ENCODE measurements around the gene SP100. TPM values are rescaled to one million over a fixed set of nuclear protein-coding genes. Genes with fewer than 3 reads are reported as not detected.

Gene SP100
- total and polyA plus RNA-seq, 2 of the 4 experiments (the other 2 are of a cell fraction) = 50.6 to 69.0 TPM

DNA sequence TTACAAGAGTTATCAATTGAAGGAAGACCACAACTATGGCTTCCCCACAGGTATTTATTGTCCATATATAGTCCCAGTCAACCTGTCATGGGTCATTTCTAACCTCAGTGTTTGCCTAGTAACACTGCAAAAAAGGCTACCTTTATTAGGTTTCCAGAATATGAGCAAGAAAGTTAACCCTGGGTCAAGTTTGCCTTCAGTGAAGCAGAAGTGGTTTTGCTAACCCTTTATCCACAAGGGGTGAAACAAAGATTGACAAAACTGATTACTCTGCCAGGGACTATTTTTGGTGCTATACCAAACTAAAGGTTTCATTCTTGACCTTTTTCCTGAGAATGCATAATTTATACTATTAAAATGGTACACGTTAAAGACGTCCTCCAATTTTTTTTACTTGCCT is 28.8 kb downstream of the SP100 start:
- H3K27me3 ChIP-seq (ENCODE audit: control insufficient read depth, insufficient read depth, low read length) = no peaks in the 10 kb centered on the region
- in situ Hi-C loops (cut with MboI; ENCODE audit: low sequenced_read_pairs) (no loop called here), dilution Hi-C loops (cut with HindIII; ENCODE audit: low sequenced_read_pairs, unreplicated experiment) (no loop called here), intact Hi-C loops (cut with micrococcal nuclease) (no loop called here)
- ChIA-PET POLR2A (ENCODE audit: unreplicated experiment) (no interaction called here), CTCF (no interaction called here)
- H3K79me1 ChIP-seq (ENCODE audit: low read depth in 1 of 2, low read length in 2 of 2) = peaks cover 12 to 36% of the 10 kb centered on the region in 2 experiments; a peak in 3 of 4 replicates
- H3K56ac ChIP-seq (ENCODE audit: extremely low read depth, insufficient read depth, low read length) = no peak overlapping the region
- no TSS peak for BruUV-seq (replicated peaks)
- no peak overlapping the region for H3K23ac ChIP-seq (ENCODE audit: low read depth, low read length)
- DNase-seq = no peak
- no peak overlapping the region for H3K18ac ChIP-seq (ENCODE audit: low read depth, low read length)
- no peak overlapping the region for H2AK9ac ChIP-seq (replicated peaks; ENCODE audit: low read depth, low read length, poor library complexity)
- no peak for ATAC-seq (ENCODE audit: low read depth)
- no peak overlapping the region for H2BK120ac ChIP-seq (ENCODE audit: low read depth, low read length)
- H3K4ac ChIP-seq (ENCODE audit: low read depth, low read length) = no peak overlapping the region
- H3K9me3 ChIP-seq (ENCODE audit: control insufficient read depth, insufficient read depth, low read length) = no peaks in the 10 kb centered on the region
- no peak overlapping the region for H2BK5ac ChIP-seq (ENCODE audit: low read depth, low read length, poor library complexity, severe bottlenecking)
- no peak overlapping the region for H2AK5ac ChIP-seq (ENCODE audit: low read depth, low read length)
- H2BK15ac ChIP-seq (ENCODE audit: low read depth, low read length) = no peak overlapping the region
- peaks cover 6% of the 10 kb centered on the region for H3K4me1 ChIP-seq (ENCODE audit: control insufficient read depth, insufficient read depth, low read length)
- H3K9me1 ChIP-seq (ENCODE audit: insufficient read depth, low read length) = peaks cover 3% of the 10 kb centered on the region
- no peak overlapping the region for H4K8ac ChIP-seq (ENCODE audit: low read depth in 2 of 2, low read length in 2 of 2)
- H4K91ac ChIP-seq (ENCODE audit: insufficient read depth, low read depth, low read length) = no peak overlapping the region
- no peak overlapping the region for H4K5ac ChIP-seq (ENCODE audit: low read depth, low read length)
- peaks cover 26% of the 10 kb centered on the region for H3K36me3 ChIP-seq (ENCODE audit: control insufficient read depth, insufficient read depth, low read length)
- H2AFZ ChIP-seq (replicated peaks; ENCODE audit: low read length, poor library complexity) = no peak overlapping the region
- no peak overlapping the region for H3K4me2 ChIP-seq (ENCODE audit: low read depth, low read length)
- H3K27ac ChIP-seq (ENCODE audit: insufficient read depth, low read length) = no peak overlapping the region
- no peak overlapping the region for H2BK20ac ChIP-seq (ENCODE audit: low read depth, low read length)
- WGBS, 2 experiments (ENCODE audit: extremely low coverage in 2 of 2, insufficient read length in 1 of 2) = no CpG with 5 or more reads among the region's 2 CpGs
- no peak overlapping the region for H3K4me3 ChIP-seq (ENCODE audit: insufficient read depth, low read depth, low read length)
- H3K9ac ChIP-seq (ENCODE audit: low read depth, low read length) = no peak overlapping the region
- no peaks in the 10 kb centered on the region for H4K20me1 ChIP-seq (ENCODE audit: insufficient read depth, low read length)
- no peak for TF ChIP-seq CHD1 (IDR thresholded peaks at IDR 0.05; ENCODE audit: low read depth, low read length)
- TF ChIP-seq RCOR1 (IDR thresholded peaks at IDR 0.05; ENCODE audit: insufficient replicate concordance, low read length) = no peak
- TF ChIP-seq MXI1 (IDR thresholded peaks at IDR 0.05; ENCODE audit: borderline replicate concordance, low read depth, low read length) = no peak
- no peak for TF ChIP-seq SMC3 (IDR thresholded peaks at IDR 0.05; ENCODE audit: low read depth, low read length)
- no peak for TF ChIP-seq RAD21 (IDR thresholded peaks at IDR 0.05; ENCODE audit: low read length)
- no peak for TF ChIP-seq NFE2L2 (IDR thresholded peaks at IDR 0.05; ENCODE audit: low read depth, low read length)
- no peak for TF ChIP-seq CEBPB (IDR thresholded peaks at IDR 0.05; ENCODE audit: low read depth, low read length)
- TF ChIP-seq RFX5 (IDR thresholded peaks at IDR 0.05; ENCODE audit: low read depth, low read length) = no peak
- no peak for TF ChIP-seq MAZ (IDR thresholded peaks at IDR 0.05; ENCODE audit: borderline replicate concordance, low read depth, low read length)
- TF ChIP-seq BHLHE40 (IDR thresholded peaks at IDR 0.05; ENCODE audit: low read depth, low read length) = no peak
- TF ChIP-seq, protein P1, sequence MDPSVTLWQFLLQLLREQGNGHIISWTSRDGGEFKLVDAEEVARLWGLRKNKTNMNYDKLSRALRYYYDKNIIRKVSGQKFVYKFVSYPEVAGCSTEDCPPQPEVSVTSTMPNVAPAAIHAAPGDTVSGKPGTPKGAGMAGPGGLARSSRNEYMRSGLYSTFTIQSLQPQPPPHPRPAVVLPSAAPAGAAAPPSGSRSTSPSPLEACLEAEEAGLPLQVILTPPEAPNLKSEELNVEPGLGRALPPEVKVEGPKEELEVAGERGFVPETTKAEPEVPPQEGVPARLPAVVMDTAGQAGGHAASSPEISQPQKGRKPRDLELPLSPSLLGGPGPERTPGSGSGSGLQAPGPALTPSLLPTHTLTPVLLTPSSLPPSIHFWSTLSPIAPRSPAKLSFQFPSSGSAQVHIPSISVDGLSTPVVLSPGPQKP (IDR thresholded peaks at IDR 0.05; ENCODE audit: borderline replicate concordance, low read depth, low read length) = no peak
- TF ChIP-seq FOS (IDR thresholded peaks at IDR 0.05; ENCODE audit: low read depth, low read length) = no peak
- TF ChIP-seq, protein P2, sequence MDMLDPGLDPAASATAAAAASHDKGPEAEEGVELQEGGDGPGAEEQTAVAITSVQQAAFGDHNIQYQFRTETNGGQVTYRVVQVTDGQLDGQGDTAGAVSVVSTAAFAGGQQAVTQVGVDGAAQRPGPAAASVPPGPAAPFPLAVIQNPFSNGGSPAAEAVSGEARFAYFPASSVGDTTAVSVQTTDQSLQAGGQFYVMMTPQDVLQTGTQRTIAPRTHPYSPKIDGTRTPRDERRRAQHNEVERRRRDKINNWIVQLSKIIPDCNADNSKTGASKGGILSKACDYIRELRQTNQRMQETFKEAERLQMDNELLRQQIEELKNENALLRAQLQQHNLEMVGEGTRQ (IDR thresholded peaks at IDR 0.05; ENCODE audit: low read depth, low read length) = no peak
- TF ChIP-seq, protein P3, sequence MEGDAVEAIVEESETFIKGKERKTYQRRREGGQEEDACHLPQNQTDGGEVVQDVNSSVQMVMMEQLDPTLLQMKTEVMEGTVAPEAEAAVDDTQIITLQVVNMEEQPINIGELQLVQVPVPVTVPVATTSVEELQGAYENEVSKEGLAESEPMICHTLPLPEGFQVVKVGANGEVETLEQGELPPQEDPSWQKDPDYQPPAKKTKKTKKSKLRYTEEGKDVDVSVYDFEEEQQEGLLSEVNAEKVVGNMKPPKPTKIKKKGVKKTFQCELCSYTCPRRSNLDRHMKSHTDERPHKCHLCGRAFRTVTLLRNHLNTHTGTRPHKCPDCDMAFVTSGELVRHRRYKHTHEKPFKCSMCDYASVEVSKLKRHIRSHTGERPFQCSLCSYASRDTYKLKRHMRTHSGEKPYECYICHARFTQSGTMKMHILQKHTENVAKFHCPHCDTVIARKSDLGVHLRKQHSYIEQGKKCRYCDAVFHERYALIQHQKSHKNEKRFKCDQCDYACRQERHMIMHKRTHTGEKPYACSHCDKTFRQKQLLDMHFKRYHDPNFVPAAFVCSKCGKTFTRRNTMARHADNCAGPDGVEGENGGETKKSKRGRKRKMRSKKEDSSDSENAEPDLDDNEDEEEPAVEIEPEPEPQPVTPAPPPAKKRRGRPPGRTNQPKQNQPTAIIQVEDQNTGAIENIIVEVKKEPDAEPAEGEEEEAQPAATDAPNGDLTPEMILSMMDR (conservative IDR thresholded peaks at IDR 0.05; ENCODE audit: low read depth, low read length) = no peak
- no peak overlapping the region for H3K14ac ChIP-seq (replicated peaks; ENCODE audit: low read depth, low read length)
